Activated CD8-positive, alpha-beta memory T cell treated with anti-CD3 and anti-CD28 coated beads, Interleukin-2, amount 50 U/mL, for 1 hour (primary cell): ENCODE data around the gene FLRT1.

Experiments used
- DNase-seq: peaks from one replicate; pipeline ENCODE4 v3.0.0-alpha.2; 2020; ENCODE audit errors: extremely low read depth

The FLRT1 gene

GRCh38 chr11:64023712-64024710, 11.7 kb upstream of the FLRT1 start:
- no peak for DNase-seq

- DNase-seq = no peak
Measured at GRCh38 chr11:64025205-64025604, 10.5 kb upstream of the FLRT1 start.

DNA sequence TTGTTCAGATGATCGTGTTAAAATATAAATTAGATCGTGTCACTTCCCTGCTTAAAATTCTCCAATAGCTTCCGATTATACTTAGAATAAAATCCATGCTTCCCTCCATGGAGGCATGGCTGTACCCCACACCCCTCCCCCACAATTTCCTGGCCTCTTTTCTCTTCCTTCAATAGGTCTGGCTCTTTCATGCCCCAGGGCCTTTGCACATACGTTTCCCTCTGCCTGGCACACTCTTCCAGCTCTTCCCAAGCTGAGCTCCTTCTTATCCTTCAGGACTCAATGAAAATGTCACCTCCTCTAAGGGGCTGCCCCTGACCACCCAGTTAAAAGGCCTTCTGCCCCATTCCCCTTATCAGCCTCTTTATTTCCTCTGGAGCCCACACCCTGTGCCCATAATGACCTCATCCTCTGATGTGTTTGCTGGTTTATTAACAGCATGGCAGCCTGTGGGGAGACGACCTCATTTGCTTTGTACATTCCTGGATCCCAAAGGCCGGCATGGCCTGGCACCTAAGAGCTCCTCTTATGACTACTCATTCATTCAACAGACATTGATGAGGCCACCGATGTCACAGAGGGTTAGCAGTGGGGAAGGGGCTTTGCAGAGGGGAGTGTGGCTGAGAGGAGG, 9.0 kb upstream of the FLRT1 start:
- no peak for DNase-seq

- no peak for DNase-seq
Measured at GRCh38 chr11:64027651-64028397, 7.9 kb upstream of the FLRT1 start.

DNA sequence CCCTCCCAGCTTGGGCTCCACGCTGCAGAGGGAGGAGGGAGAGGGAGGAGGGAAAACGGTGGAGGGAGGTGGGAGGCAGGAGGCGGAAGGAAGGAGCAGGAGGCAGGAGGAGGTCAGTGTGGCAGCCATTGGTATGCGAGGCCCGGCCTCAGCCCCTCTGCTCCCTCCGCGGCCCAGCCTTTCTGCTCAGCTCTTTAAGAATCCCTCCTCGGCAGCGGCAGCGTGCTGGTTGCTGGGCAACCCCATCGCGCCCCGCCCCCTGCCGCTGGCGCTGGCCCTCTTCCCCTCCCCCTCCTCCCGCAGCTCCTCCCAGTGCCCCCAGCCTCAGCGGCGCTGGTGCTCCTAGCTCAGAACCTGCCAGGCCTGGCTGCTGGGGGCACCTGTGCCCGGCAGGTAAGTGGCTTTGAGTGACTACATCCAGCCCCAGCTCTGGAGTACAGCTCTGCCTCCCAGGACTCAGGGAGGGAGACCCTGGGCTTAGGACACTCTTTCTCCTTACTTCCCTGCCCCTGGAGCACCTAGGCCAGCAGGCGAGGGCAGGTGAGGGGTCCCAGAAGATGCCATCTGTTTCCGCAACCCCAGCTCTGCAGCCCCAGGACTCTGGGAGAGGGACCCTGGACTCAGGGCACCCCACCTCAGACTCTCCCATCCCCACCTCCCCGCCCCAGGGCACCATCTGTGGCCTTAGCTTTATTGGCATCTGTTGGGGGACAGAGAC, 7.2 kb upstream of the FLRT1 start:
- no peak for DNase-seq

DNA sequence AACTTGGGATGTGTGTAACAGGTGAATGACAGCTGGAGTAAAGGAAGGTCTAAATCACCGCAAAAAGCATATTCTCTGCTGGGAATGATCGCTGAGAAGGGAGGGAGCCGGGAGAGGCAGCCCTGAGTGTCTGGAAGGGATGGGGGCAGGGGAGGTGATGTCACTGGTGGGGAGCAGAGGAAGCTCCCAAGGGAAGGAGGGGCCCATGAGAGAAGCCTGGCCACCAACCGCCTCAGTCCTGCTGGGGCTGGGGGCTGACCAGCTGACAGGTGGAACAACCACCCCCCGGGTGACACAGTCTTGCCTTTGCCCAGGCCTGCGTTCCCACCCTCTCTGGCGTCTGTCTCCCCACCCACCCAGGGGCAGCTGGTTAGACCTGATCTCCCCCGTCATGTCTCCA, 6.0 kb upstream of the FLRT1 start:
- DNase-seq = no peak

GRCh38 chr11:64031001-64031400, 4.7 kb upstream of the FLRT1 start:
- no peak for DNase-seq

- DNase-seq = no peak
Measured at GRCh38 chr11:64032050-64032449, 3.7 kb upstream of the FLRT1 start.

GRCh38 chr11:64034411-64034811, 1.3 kb upstream of the FLRT1 start:
- DNase-seq = no peak

DNA sequence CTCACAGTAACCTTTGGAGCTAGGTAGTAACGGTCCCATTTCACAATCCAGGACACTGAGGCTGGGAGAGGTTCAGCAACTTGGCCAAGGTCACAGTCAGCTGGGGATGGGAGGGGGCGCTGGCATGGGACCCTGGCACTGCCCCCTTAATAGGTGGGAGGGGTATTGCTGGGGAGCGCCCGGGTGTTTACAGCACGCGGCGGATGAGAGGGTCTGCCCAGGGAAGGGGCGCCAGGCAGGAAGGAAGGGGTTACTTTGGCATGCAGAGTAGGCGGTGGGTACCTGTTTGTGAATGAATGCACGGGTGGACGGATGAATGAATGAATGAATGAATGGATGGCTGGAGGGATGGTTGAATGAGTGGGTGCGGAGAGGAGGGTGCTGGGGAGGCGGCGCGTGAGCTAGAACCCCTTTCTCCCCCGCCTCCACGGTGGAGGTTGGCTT, 628 bp upstream of the FLRT1 start:
- DNase-seq = no peak

DNA sequence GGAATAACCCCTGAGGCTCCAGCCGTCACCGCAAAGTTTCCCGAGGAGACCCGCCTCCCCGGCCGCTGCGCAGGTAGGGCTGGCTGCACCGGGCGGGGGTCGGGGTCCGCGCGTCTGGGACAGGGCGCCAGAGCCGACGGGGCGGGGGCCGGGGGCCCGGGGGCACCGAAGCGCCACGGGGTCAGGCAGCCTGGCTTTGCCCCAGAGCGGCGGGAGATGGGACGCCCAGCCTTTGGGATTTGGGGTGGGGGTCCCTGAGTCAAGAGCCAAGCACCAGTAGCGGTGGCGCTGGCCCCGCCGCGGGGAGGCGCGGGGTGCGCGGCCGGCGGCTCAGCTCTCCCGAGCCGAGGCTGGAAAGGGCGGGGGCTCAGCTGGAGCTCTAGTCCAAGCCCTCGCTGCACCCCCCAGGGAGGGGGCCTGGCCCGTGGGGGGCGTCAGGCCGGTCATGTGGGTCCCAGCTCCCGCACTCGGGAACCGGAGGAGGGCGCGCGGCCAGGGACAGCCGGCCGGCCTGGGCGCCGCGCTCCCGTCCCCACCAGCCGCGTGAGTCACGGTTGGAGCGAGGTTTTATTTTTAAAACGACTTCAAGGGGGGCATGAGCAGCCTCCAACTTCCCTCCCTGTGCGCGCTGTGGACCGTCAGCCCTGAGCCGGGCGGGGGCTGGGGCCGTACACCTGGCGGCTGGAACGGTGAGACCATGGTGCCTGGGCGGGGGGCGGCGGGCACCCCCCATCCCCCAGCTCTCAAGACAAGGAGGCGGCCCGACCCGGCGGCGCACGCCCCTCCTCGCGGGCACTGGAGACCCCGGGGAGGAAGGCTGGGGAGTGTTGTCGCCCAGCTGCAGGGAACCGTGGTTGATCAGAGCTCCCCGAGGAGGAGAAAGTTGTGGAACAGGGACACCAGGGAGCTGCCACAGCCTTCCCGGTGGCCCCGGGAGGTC, 626 bp downstream of the FLRT1 start:
- no peak for DNase-seq

DNA sequence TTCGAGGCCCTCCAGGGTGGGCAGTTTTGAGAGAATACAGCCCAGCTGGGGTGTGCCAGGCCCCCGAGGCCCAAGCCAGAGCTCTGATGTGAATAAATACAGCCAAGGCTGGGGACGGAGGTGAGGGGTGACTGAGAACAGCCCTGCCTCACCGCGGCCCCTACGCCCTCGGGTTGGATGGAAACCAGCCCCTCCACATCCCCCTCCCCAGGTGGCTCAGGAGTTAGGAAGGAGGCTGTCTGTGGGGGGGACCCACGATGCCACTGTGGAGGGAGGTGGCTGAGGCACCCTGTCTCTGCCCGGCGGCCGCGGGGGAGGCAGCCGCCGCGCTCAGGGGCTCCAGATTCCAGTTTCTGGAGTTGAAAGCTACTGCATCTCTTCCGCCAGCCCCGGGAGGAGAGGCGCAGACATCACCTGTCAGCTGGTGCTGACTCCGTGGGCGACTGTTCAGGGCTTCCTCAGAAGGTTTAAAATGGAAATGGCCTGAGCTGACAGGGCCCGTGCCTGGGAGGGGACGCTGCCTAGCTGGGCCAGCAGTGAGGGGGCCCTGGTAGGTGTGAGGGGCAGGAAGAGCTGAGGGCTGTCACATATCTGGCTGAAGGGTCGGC, 1.4 kb downstream of the FLRT1 start:
- no peak for DNase-seq

GRCh38 chr11:64038500-64038899, 2.8 kb downstream of the FLRT1 start:
- no peak for DNase-seq

GRCh38 chr11:64039012-64039665, 3.4 kb downstream of the FLRT1 start:
- DNase-seq = no peak

DNA sequence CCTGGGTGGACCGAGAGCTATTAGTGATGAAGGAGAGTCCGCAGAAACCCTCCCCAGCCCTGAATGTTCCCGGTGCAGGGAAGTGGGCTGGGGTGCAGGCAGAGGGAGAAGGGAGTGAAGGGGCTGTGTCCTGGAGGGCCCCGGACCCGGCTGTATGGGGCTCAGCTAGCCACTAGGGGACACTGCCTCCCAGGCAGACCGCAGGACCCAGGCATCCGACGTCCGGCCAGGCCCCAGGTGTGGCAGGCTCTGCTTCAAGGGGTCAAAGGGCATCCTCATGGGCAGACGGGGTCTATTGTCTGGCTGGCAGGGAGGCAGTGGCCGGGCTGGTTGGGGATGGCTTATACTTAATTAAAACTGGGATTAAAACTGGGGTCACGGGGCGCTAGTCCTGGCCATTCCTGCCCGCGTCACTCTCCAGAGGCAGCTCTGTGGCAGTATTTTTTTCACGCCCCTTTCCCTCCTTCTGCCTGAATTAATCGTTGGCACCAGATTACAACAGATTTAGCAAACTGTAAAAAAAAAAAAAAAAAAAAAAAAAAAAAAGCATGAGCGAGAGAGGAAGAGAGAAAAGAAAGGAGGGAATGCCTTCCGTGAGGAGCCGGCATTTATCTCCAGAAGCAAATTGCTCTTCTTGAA, 5.1 kb downstream of the FLRT1 start:
- DNase-seq = no peak

- DNase-seq = no peak
Measured at GRCh38 chr11:64041846-64042245, 6.1 kb downstream of the FLRT1 start.

- DNase-seq = no peak
Measured at GRCh38 chr11:64042301-64042700, 6.6 kb downstream of the FLRT1 start.

- no peak for DNase-seq
Measured at GRCh38 chr11:64043545-64043944, 7.8 kb downstream of the FLRT1 start.

- no peak for DNase-seq
Measured at GRCh38 chr11:64044730-64045393, 9.1 kb downstream of the FLRT1 start.
